SU-DHL-6 (cell line): ENCODE data around the gene CHST12.

Source experiments
- EZH2phosphoT487 ChIP-seq: fragments of 200-600 bp; sonication (generic), shearing (Covaris generic); conservative IDR thresholded peaks from 2 replicates; pipeline ENCODE4 v1.6.1; 2018; ENCODE audit warnings: mild to moderate bottlenecking, antibody characterized with exemption, low read length, moderate library complexity, mixed read lengths
- TF ChIP-seq, protein P1 (sequence below): fragments of 200-600 bp; sonication (generic); IDR thresholded peaks from one replicate; pipeline ENCODE4 v1.5.1; 2017; ENCODE audit warnings: antibody characterized with exemption, mild to moderate bottlenecking, low read length, moderate library complexity; ENCODE audit not compliant: insufficient read depth, poor library complexity, severe bottlenecking

DNA sequence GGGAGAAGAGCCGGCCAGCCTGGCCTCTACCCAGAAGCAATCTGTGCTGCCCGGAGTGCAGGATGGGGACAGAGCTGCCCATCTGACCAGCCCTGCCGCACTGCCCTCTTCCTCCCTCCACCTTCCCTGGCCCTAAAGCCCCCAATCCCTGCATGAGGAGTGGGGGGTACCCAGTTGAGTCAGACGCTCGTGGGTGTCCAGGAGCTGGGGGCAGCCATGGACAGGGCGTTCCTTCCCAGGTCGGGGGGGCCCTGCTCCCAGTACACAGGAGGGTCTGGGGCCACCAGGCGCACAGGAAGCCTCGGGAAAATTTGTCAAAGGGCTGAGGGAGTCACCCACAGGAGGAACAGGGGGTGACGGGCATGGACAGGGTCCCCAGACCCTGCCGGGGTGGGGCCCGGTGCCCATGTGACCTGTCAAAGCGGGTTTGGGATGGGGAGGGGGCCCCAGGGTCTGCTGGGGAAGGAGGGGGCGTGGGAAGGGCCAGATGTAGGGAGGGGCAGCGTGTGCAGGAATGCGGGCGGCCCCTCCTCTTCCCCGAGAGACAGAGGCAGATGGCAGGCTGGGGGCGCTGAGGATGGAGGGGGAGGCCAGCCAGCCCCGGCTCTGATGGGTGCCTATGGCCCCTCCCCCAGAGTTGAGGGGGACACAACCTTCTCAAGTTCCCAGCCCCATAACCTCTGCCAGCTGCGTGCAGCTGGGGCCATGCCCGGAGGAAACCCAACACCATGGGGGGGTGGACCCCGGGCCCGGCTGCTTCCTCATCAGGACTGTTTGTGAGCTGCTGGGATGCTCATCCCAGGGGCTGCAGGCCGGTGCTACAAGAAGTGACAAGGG is 94.3 kb downstream of the CHST12 start:
- TF ChIP-seq, protein P1, sequence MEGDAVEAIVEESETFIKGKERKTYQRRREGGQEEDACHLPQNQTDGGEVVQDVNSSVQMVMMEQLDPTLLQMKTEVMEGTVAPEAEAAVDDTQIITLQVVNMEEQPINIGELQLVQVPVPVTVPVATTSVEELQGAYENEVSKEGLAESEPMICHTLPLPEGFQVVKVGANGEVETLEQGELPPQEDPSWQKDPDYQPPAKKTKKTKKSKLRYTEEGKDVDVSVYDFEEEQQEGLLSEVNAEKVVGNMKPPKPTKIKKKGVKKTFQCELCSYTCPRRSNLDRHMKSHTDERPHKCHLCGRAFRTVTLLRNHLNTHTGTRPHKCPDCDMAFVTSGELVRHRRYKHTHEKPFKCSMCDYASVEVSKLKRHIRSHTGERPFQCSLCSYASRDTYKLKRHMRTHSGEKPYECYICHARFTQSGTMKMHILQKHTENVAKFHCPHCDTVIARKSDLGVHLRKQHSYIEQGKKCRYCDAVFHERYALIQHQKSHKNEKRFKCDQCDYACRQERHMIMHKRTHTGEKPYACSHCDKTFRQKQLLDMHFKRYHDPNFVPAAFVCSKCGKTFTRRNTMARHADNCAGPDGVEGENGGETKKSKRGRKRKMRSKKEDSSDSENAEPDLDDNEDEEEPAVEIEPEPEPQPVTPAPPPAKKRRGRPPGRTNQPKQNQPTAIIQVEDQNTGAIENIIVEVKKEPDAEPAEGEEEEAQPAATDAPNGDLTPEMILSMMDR: no peak
- TF ChIP-seq EZH2phosphoT487: no peak
